HTERT RPE-1 (cell line): ENCODE data around the gene IL1RL2.

Source experiments
- in situ Hi-C: fragments of 300-500 bp; cut with MboI; formaldehyde crosslinking; loops from 4 replicates; pipeline ENCODE4 v1.14.3; 2020; ENCODE audit warnings: low sequenced_read_pairs

The IL1RL2 gene

GRCh38 chr2:102193074-102193473, 6.3 kb downstream of the IL1RL2 start:
- in situ Hi-C loops, result no loop called here

DNA sequence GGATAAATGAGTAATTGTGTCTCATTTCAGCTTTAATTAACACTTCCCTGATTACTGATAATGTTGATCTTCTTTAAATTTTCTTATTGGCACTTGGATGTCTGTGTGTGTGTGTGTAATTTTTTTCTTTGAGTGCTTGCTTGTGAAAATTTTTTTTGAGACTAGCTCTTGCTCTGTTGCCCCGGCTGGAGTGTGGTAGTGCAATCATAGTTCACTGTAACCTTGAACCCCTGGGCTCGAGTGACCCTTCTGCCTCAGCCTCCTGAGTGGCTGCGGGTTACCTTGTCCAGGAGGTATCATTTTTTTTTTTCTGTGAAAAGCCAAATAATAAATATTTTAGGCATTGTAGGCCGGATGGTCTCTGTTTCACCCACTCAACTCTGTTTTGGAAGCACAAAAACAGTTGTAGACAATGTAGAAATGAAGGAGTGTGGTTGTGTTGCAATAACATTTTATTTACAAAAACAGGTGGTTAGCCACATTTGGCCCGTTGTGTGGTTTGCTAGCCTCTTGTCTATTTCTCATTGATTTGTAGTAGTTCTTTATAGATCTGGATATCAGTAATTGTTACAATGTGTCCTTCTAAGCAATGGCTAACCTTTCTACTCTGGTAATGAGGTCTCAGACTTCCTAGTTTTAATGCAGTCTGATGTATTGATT, 7.9 kb downstream of the IL1RL2 start:
- in situ Hi-C loops, result no loop called here

GRCh38 chr2:102197389-102198137, 10.7 kb downstream of the IL1RL2 start:
- in situ Hi-C loops, result no loop called here

- in situ Hi-C loops, result no loop called here
Measured at GRCh38 chr2:102200539-102200938, 13.7 kb downstream of the IL1RL2 start.

DNA sequence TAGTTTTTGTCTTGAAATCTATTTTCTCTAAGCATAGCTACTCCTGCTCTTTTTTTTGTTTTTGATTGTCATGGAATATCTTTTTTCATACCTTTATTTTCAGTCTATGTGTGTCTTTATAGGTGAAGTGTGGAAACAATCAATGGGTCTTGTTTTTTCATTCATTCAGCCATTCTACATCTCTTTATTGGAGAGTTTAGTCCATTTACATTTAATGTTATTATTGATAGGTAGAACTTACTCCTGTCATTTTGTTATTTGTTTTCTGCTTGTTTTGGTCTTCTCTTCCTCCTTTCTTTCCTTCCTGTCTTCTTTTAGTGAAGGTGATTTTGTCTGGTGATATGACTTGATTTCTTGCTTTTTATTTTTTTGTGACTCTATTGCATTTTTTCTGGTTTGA, 17.8 kb downstream of the IL1RL2 start:
- in situ Hi-C loops, result no loop called here

- in situ Hi-C loops, result no loop called here
Measured at GRCh38 chr2:102206666-102207341, 20.0 kb downstream of the IL1RL2 start.

- in situ Hi-C loops, result no loop called here
Measured at GRCh38 chr2:102208774-102209173, 22.0 kb downstream of the IL1RL2 start.

- in situ Hi-C loops, result no loop called here
Measured at GRCh38 chr2:102209474-102209873, 22.7 kb downstream of the IL1RL2 start.

- in situ Hi-C loops, result no loop called here
Measured at GRCh38 chr2:102217032-102217431, 30.2 kb downstream of the IL1RL2 start.

- in situ Hi-C loops, result no loop called here
Measured at GRCh38 chr2:102224824-102225739, 38.3 kb downstream of the IL1RL2 start.

GRCh38 chr2:102226171-102226570, 39.3 kb downstream of the IL1RL2 start:
- in situ Hi-C loops, result no loop called here

DNA sequence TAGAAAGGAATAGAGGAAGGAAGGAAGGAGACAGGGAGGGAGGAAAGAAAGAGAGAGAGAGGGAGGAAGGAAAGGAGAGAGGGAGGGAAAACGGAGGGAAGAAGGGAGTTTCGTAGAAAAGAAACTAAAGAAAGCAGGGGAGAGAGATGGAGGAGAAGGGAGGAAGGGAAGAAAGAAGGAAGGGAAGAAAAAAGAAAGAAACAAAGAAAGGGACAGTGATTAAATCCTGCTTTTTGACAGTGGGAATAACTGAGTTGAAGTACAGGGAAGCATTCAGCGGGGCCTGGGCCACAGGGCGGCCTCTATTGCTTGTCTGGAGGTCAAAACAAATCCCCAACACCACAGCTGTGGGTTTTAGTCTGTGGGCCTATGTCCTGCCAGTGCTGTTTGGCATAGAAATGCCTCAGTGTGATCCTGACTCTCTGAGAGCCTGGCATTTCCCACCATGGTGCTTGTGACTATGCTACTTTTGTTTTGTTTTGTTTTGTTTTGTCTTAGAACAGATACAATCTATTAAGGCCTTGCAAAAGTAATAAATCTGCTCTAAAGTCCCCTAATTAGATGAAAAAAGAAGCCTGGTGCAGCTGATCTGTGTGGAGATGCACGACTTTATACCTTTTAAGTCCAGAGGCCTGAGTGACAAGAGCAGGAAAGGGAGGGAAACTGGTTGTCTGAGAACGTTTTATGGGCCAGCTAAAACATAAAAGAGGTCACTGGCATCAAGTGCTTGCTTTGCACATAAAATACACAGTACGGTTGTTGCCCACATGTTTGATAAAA, 40.0 kb downstream of the IL1RL2 start:
- in situ Hi-C loops, result no loop called here

DNA sequence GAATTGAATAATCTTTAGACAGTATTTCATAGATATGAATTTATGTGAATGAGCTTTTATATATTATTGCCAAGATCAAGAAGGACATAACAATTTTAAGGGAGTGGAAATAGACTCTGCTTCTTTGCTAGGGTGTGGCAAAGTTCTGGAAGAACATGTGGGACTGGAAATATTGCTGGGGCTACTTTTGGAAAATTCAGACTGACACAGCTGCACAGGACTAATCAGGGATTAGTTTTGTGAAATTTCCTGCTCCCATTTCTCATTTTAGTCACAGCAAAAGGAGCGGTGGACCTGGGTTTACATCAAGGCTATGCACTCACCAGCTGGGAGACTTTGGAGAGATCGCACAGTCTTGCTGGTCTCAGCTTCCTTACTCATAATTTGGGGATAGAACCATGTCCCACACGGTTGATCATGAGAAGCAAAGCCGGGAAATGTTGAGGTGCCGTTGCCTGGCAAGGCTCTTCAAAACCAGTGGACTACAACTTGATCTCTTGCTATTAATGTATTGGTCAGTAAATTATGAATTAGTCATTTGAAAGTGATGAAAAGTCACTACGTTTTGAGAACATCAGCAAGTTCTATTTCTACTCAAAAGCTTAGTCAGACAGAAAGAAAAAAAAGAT, 42.4 kb downstream of the IL1RL2 start:
- in situ Hi-C loops, result no loop called here

- in situ Hi-C loops, result no loop called here
Measured at GRCh38 chr2:102230410-102230909, 43.6 kb downstream of the IL1RL2 start.

GRCh38 chr2:102233132-102233884, 46.5 kb downstream of the IL1RL2 start:
- in situ Hi-C loops, result no loop called here

- in situ Hi-C loops, result no loop called here
Measured at GRCh38 chr2:102235042-102235473, 48.2 kb downstream of the IL1RL2 start.

DNA sequence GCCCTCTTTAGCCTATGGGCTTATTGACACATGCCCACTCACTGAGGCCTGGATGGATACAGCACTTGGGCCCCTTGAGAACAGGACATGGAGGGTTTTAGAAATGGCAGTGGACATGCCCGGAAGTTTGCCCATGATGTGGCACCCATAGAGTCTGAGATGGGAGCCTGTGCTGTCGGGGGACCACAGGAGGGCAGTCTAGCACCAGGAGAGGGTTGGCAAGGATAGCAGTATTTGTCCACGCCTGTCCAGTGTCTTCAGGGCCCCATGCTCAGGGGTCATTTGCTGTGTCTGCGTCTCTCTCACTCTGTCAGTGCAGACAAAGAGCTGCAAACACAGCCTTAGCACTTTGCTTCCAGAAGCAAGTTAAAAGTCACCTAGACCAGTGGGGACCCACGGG, 48.7 kb downstream of the IL1RL2 start:
- in situ Hi-C loops, result no loop called here

GRCh38 chr2:102236132-102236531, 49.3 kb downstream of the IL1RL2 start:
- in situ Hi-C loops, result no loop called here

- in situ Hi-C loops, result no loop called here
Measured at GRCh38 chr2:102237176-102237575, 50.4 kb downstream of the IL1RL2 start.
